OCI-LY7 (cell line): Measurements from ENCODE around the gene ABCG8. TPM values are rescaled to one million over a fixed set of nuclear protein-coding genes. Genes with fewer than 3 reads are reported as not detected.

ENCODE experiments used
- BruUV-seq: library from RNA; stranded (reverse); fragments of 400-500 nt; replicated peaks from 2 replicates; lab custom pipeline; 2021; lab: Mats Ljungman, UMichigan
- CTCF ChIA-PET: fragments of 300-600 bp; sonication (Branson Sonifier 250); formaldehyde crosslinking; loops from one replicate; lab custom pipeline; 2022; ENCODE audit warnings: antibody characterized with exemption; ENCODE audit not compliant: unreplicated experiment; lab: Charles Lee
- POLR2A ChIA-PET: fragments of 300-600 bp; sonication (Branson Sonifier 250); formaldehyde crosslinking; loops from one replicate; lab custom pipeline; 2022; ENCODE audit warnings: antibody characterized with exemption; lab: Charles Lee
- DNase-seq: peaks from one replicate; pipeline ENCODE4 v3.0.0-alpha.2; 2015; ENCODE audit warnings: low spot score
- H2AFZ ChIP-seq: fragments of 200-600 bp; sonication (generic), shearing (Covaris generic); 2 replicates; pipeline ENCODE4 v1.6.1; 2014; ENCODE audit warnings: mild to moderate bottlenecking, antibody characterized with exemption, low read length, moderate library complexity
- H3K27ac ChIP-seq: fragments of 200-600 bp; sonication (generic); 2 replicates; pipeline ENCODE4 v1.5.1; 2014; ENCODE audit warnings: mixed run types, low read depth, mild to moderate bottlenecking, moderate library complexity, low read length, inconsistent platforms; ENCODE audit not compliant: poor library complexity, severe bottlenecking
- H3K36me3 ChIP-seq: fragments of 200-600 bp; sonication (generic); 2 replicates; pipeline ENCODE4 v1.6.1; 2014; ENCODE audit warnings: mild to moderate bottlenecking, antibody characterized with exemption, low read length, moderate library complexity, mixed read lengths; ENCODE audit not compliant: insufficient read depth
- H3K4me1 ChIP-seq: fragments of 200-600 bp; sonication (generic); 2 replicates; pipeline ENCODE4 v1.5.1; 2014; ENCODE audit warnings: mild to moderate bottlenecking, low read length; ENCODE audit not compliant: insufficient read depth, poor library complexity, severe bottlenecking
- H3K4me2 ChIP-seq: fragments of 200-600 bp; sonication (generic); 2 replicates; pipeline ENCODE4 v1.6.1; 2014; ENCODE audit warnings: mild to moderate bottlenecking, low read length
- H3K4me3 ChIP-seq: fragments of 200-600 bp; sonication (generic); 2 replicates; pipeline ENCODE4 v1.5.1; 2014; ENCODE audit warnings: mild to moderate bottlenecking, low read depth, low read length; ENCODE audit not compliant: poor library complexity, severe bottlenecking
- H3K79me2 ChIP-seq: fragments of 200-600 bp; sonication (generic); 2 replicates; pipeline ENCODE4 v1.6.1; 2016; ENCODE audit warnings: low read depth, mild to moderate bottlenecking, low read length, moderate library complexity, mixed read lengths; ENCODE audit not compliant: insufficient read depth
- H3K9me2 ChIP-seq: fragments of 200-600 bp; sonication (generic); 2 replicates; pipeline ENCODE4 v1.6.1; 2016; ENCODE audit warnings: mild to moderate bottlenecking, low read length, mixed read lengths; ENCODE audit not compliant: insufficient read depth
- H3K9me3 ChIP-seq: fragments of 200-600 bp; sonication (generic); 2 replicates; pipeline ENCODE4 v1.6.1; 2014; ENCODE audit warnings: mild to moderate bottlenecking, mixed run types, low read length, mixed read lengths
- H4K20me1 ChIP-seq: fragments of 200-600 bp; sonication (generic); 2 replicates; pipeline ENCODE4 v1.6.1; 2014; ENCODE audit warnings: mild to moderate bottlenecking, antibody characterized with exemption, low read length, moderate library complexity, mixed read lengths; ENCODE audit not compliant: insufficient read depth
- CTCF ChIP-seq: fragments of 200-600 bp; sonication (generic); conservative IDR thresholded peaks from 2 replicates; pipeline ENCODE4 v1.5.1; 2014; ENCODE audit warnings: mild to moderate bottlenecking, antibody characterized with exemption, low read length, moderate library complexity, mixed read lengths
- EZH2phosphoT487 ChIP-seq: fragments of 200-600 bp; sonication (generic); IDR thresholded peaks from 2 replicates; pipeline ENCODE4 v1.6.1; 2018; ENCODE audit warnings: low read depth, borderline replicate concordance, mild to moderate bottlenecking, mixed run types, antibody characterized with exemption, low read length, moderate library complexity, mixed read lengths
- intact Hi-C: fragments of 100-400 bp; cut with micrococcal nuclease; formaldehyde crosslinking; loops from one replicate; pipeline ENCODE4 v1.10.0; 2022; ENCODE audit not compliant: unreplicated experiment
- total RNA-seq, 2 experiments: library from RNA; depleted of rRNA in 1 of 2; stranded (reverse); fragments of >200 nt in 1 of 2; shearing (Covaris generic) in 1 of 2; gene quantifications; 2 replicates each; pipeline ENCODE4 v1.2.3, GENCODE V29; 2014 to 2022

ABCG8 gene
- total RNA-seq, 2 experiments from 2014 or later = not detected

GRCh38 chr2:43812947-43813346 is 25.8 kb upstream of the ABCG8 start:
- no peak for DNase-seq
- Histone ChIP-seq H3K79me2 (no peaks in the 10 kb centered on the region), H3K4me1 (no peaks in the 10 kb centered on the region), H3K27ac (no peak overlapping the region), H3K9me2 (no peaks in the 10 kb centered on the region), H4K20me1 (no peaks in the 10 kb centered on the region), H3K4me3 (no peak overlapping the region), H3K4me2 (no peak overlapping the region), H2AFZ (no peak overlapping the region), H3K9me3 (no peaks in the 10 kb centered on the region), H3K36me3 (no peaks in the 10 kb centered on the region)
- POLR2A ChIA-PET = no interaction called here
- CTCF ChIA-PET = no interaction called here
- intact Hi-C loops = no loop called here
- TF ChIP-seq EZH2phosphoT487 (no peak), CTCF (no peak)
- no TSS peak for BruUV-seq

- H3K9me2 ChIP-seq = no peaks in the 10 kb centered on the region
- H3K36me3 ChIP-seq = no peaks in the 10 kb centered on the region
- no TSS peak for BruUV-seq
- H3K27ac ChIP-seq = no peak overlapping the region
- H3K79me2 ChIP-seq = no peaks in the 10 kb centered on the region
- intact Hi-C loops = no loop called here
- ChIA-PET POLR2A (no interaction called here), CTCF (no interaction called here)
- TF ChIP-seq EZH2phosphoT487 (no peak), CTCF (no peak)
- no peaks in the 10 kb centered on the region for H4K20me1 ChIP-seq
- DNase-seq = no peak
- no peak overlapping the region for H2AFZ ChIP-seq
- no peaks in the 10 kb centered on the region for H3K4me1 ChIP-seq
- no peaks in the 10 kb centered on the region for H3K9me3 ChIP-seq
- no peak overlapping the region for H3K4me3 ChIP-seq
- no peak overlapping the region for H3K4me2 ChIP-seq
These were observed 24.1 kb upstream of the ABCG8 start for GRCh38 chr2:43814711-43815110.

GRCh38 chr2:43818761-43819160 is 20.0 kb upstream of the ABCG8 start:
- BruUV-seq = no TSS peak
- Histone ChIP-seq H3K36me3 (no peaks in the 10 kb centered on the region), H3K4me3 (no peak overlapping the region), H4K20me1 (no peaks in the 10 kb centered on the region), H3K4me1 (no peaks in the 10 kb centered on the region), H3K9me3 (no peaks in the 10 kb centered on the region), H3K9me2 (no peaks in the 10 kb centered on the region), H3K27ac (no peak overlapping the region), H3K79me2 (no peaks in the 10 kb centered on the region), H3K4me2 (no peak overlapping the region), H2AFZ (no peak overlapping the region)
- intact Hi-C loops = no loop called here
- ChIA-PET POLR2A (no interaction called here), CTCF (no interaction called here)
- no peak for DNase-seq
- TF ChIP-seq EZH2phosphoT487 (no peak), CTCF (no peak)
